Measurements from ENCODE around the gene ZSCAN22.
"Not testable (repeated sequence)": the region's sequence is repeated elsewhere in the genome, so short reads cannot be mapped to it uniquely, and the experiment has no call there.

The ZSCAN22 gene

DNA sequence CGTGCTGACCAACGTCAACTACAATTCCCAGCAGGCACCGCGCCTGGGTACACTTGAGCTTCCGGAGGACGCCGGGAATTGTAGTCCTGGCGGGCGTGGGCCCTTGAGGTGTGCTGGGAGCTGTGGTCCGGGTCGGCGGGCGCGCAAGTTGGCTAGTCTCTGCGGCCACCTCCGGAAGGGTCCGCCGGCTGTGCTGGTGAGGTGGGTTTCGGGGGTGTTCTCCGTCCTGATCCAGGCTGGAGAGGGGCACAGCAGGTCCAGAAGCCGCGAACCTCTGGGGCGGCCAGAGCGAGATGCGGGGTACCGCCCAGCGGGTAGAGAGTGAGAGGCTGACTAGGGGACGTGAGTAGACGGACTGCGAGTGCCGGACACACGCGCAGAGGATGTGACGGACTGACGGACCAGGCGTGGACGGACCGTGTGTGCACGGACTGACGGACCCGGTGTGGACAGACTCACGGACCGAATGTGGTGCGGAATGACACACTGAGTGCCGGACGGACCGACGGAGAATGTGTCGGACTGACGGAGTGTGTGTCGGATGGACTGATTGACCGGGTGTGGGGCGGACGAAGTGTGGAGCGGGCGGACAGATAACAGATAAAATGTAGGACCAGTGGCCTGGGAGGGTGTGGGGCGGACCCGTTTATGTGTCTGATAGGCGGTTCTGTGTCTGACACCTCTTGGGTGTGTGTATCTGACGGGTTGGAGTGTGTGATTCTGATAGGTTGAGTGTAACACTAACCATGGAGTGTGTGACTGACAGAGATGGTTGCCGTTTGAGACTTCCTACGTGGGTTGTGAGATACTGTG, at the start of gene ZSCAN22:
Gene ZSCAN22 (plus strand): TSS at position 81 of the 813 bp plus-strand sequence. CDS start 7,809 bp downstream, outside the sequence.
- DNase-seq = peak; percentile 90 to 96

GRCh38 chr19:58277197-58277596, 49.6 kb upstream of the ZSCAN22 start:
- DNase-seq = no peak

GRCh38 chr19:58277748-58278540, 48.9 kb upstream of the ZSCAN22 start:
- no peak for DNase-seq

DNA sequence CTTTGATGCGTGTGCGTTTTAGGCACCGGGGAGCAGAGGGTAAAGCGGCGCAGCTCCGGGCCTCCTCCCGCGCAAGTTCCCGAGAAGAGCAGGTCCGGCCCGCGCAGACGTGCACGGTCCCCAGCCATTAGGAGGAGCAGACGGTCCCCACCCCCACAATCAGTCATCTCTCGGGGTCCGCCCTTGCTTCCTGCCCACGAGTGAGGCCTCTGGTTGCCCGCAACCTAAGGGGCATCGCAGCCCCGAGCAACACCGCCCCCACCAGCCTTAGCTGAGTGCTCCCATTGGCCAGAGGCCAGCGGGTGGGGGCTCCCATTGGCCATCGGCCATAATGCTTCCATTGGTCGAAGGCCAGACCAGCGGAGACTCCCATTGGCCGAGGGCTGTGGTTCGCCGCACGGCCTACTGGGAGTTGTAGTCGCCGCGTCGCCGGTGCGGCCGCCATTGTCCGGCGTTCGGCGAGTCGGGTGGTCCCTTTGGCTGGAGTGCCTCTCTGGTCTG, 48.2 kb upstream of the ZSCAN22 start, which contains the start of gene ZNF8:
Gene ZNF8 (plus strand): TSS at position 415 of the 501 bp plus-strand sequence. CDS start 127 bp downstream, outside the sequence.
- DNase-seq = peak; percentile 96 to 99

DNA sequence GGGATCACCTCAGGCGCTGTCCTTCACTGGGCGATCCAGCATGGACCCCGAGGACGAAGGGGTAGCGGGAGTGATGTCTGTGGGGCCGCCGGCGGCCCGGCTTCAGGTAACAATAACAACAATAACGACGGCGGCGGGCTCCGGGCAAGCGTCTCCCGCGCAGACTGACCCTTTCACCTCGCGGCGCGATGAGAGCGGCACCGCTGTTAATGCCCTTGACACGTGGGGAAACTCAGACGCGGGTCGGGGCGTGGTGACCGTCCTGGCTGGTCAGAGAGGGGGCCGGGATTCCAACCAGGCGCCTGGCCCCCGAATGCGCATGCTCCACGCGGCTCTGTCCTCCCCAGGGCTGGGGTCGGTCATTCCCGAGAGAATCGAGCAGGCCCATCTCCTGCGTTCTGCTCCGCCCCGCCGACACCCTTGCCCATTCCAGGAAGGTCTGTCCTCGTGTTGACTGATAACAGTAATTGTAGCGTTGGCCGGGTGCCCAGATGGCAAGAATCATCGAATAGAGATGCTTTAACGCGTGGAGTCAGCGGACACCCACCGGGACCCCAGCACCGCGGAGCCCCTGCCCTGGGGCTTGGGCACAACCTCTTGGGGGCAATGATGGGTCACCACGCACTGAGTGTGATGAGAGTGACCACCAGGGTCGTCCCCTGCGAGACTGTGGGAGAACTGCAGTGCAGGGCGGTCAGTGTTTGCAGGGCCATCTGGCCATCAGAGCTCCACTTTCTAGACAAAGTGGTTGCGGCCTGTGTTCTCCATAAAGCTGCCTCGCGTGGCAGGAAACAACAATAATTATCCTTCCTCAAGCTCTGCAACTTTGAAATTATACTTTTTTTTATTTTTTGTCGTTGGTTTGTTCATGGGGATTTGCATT, 47.5 kb upstream of the ZSCAN22 start:
- DNase-seq = peak; percentile 35 to 51

DNA sequence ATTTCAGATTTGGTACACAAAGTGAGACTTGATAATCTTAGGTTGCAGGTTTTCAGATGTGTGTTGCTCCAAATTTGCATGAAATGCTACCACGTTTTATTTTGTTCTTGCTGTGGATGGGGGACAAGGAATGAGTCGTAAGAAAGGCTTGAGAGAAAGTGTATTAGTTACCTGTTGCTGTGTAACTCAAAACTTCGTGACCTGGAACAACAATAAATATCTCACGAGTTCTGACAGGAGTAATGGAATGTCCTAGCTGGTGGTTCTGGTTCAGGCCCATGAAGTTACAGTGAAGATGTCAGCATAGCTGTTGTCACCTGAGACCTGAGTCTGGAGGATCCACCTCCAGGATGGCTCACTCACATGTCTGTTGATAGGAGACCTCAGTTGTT, 46.9 kb upstream of the ZSCAN22 start:
- DNase-seq = no peak

- DNase-seq = no peak
Observed at GRCh38 chr19:58284199-58284598, 42.6 kb upstream of the ZSCAN22 start.

DNA sequence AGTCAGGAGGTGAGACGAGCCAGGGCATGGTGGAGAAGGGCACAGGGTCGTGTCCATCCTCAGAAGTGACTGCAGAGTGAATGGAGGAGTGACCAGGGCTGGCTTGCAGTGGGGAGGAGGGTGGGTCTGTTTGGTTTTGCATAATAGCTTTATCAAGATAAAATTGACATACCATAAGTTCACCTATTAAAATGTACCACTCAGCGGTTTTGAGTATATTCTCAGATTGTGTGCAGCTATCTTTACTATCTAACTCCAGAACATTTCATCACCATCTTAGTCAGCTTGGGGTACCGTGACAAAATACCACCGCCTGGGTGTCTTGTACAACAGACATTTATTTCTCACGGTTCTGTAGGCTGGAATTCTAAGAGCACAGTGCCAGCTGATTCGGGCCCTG, 34.9 kb upstream of the ZSCAN22 start:
- no peak for DNase-seq

- no peak for DNase-seq
Observed at GRCh38 chr19:58294743-58295374, 31.9 kb upstream of the ZSCAN22 start.

GRCh38 chr19:58296104-58296503, 30.7 kb upstream of the ZSCAN22 start:
- DNase-seq = no peak

DNA sequence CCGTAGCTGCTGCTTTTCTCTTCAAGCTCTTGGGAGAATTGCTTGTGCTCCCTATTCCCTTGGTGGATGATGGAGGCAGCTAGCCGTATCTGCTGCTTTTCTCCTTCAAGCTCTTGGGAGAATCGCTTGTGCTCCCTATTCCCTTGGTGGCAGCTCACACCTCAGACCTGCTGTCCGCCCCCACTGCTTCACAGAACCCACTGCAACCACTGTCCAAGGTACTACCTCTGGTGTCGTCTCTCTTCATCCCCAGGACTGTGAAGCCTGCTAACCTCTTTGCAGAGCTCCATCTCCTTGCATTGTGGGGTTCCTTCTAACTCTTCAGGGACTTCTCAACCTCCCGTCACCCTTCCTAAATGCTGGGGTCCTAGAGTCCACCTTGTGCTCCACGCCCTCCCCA, 26.2 kb upstream of the ZSCAN22 start:
- no peak for DNase-seq

- no peak for DNase-seq
Observed at GRCh38 chr19:58304255-58304654, 22.5 kb upstream of the ZSCAN22 start.

DNA sequence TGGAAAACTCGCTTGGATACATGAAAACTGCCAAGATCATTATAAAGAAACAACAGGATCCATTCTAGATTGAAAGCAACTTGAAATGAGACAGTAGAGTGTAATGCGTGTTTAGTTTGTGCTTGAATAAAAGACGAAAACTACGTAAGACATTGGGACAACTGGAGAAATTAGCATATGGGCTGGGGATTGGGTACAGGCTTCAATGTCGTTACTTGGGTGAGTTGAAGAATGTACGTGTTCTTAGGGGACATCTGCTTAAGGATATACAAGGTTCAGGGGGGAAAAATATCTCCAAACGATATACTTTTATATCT, 22.1 kb upstream of the ZSCAN22 start:
- DNase-seq = no peak

GRCh38 chr19:58305065-58305931, 21.5 kb upstream of the ZSCAN22 start, which contains the start of gene ERVK3-1:
Gene ERVK3-1, plus strand, starts transcription at chr19:58305377. Its CDS starts 6,792 bp downstream, at chr19:58312169.
- DNase-seq = peak; percentile 96 to 98

DNA sequence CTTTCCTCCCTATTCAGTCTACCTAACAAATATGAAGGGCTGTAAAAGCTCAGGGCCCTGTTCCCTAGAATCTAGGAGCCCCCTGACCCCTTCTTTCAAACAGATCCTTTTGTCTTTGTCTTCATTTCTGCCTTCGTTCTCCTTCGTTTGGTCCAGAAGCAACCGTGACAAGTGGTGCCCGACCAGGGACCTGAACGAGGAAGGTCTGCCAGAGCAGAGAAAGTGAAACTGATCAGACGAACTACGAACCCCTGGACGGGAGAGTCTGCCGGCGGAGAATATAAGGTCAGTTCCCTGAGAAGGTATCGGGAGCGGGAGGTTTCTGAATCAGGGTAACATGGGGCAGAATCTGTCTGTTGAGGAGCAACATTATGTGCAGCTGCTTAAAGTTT, 20.9 kb upstream of the ZSCAN22 start:
- peak in 1 of 2 donors; percentile 7 for DNase-seq

DNA sequence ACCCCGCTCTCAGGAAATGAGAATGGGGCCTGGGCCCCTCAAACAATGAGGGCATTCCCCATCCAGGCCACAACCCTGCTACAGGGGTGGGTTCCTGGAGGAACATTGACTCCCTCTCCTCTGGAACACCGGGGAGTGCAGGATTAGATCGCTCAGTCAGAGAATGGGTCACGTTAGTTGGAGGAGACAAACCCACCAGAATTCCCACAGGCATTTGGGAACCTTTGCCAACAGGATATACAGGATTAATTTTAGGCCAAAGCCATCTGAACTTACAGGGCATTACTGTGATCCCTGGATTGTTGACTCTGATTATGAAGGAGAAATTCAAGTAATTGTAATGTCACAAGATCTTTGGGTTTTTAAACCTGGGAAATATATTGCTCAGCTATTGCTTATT, 19.1 kb upstream of the ZSCAN22 start:
- DNase-seq = no peak

- DNase-seq = not testable (repeated sequence)
Observed at GRCh38 chr19:58310685-58311084, 16.1 kb upstream of the ZSCAN22 start.

GRCh38 chr19:58311345-58311865, 15.4 kb upstream of the ZSCAN22 start:
- DNase-seq = no peak

DNA sequence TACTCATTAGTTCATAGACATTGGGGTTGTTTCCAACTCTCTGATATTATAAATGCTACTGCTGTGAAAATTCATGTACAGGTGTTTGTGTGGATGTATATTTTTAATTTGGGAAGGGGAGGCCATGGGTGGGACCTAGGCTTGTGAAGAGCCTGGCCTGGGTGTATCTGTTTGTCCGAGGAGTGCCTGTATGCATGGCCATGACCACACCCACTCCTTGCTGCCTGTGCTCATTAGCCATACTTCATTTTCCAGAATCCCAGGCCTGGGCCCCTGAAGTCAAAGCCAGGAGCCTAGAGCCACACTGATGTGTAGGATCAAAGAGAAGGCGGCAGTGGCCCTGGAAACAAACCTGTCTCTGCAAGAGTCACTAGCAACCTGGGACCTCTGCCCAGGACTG, 11.2 kb upstream of the ZSCAN22 start:
- DNase-seq = no peak

DNA sequence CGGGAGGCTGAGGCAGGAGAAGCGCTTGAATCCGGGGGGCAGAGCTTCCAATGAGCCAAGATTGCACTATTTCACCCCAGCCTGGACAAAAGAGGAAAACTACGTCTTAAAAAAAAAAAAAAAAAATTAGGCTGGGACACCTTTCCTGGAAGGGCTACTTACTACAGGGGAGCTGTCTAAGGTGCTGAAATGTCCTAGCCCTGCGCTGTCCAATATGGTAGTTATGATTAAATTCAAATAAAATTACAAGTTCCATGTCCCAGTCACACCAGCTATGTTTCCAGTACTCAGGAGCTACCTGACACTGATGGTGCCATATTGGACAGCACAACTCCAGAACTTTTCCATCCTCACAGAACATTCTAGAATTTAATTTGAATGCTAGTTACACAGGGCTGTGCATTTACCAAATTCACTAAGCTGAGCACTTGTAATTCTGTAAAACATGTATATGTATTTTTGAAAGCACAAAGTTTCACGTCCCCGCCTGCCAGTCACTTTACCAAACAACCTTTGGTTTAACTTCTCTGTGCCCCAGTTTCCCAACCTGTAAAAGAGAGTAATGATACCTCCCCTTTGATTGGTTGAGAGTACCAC, 9.2 kb upstream of the ZSCAN22 start:
- DNase-seq = peak in 1 of 2 donors; percentile 16

Measured in inflammatory macrophage treated with lipopolysaccharide for 1 hour (primary cell).